NCI-H446 (cell line): Measurements from ENCODE around the gene ANAPC5.

ENCODE experiments used
- DNase-seq, 2 experiments: peaks; one replicate each; lab custom pipeline; 2025; lab: John Stamatoyannopoulos, UW

Gene ANAPC5

GRCh38 chr12:121365416-121366062, 13.3 kb upstream of the ANAPC5 start:
- DNase-seq, result no peak

GRCh38 chr12:121364683-121365121, 12.5 kb upstream of the ANAPC5 start:
- no peak for DNase-seq

GRCh38 chr12:121358073-121358472, 5.9 kb upstream of the ANAPC5 start:
- DNase-seq, result no peak

GRCh38 chr12:121357331-121357730, 5.1 kb upstream of the ANAPC5 start:
- no peak for DNase-seq

GRCh38 chr12:121356657-121357056, 4.4 kb upstream of the ANAPC5 start:
- no peak for DNase-seq

GRCh38 chr12:121355818-121356217, 3.6 kb upstream of the ANAPC5 start:
- DNase-seq, result no peak

- DNase-seq, result peak; percentile 78 to 84
Observed at GRCh38 chr12:121352682-121353018, 439 bp upstream of the ANAPC5 start.

GRCh38 chr12:121346747-121347146, 5.5 kb downstream of the ANAPC5 start:
- DNase-seq, result no peak

- no peak for DNase-seq
Observed at GRCh38 chr12:121345151-121345815, 6.9 kb downstream of the ANAPC5 start.

GRCh38 chr12:121344506-121344905, 7.7 kb downstream of the ANAPC5 start:
- DNase-seq, result no peak

- DNase-seq, result no peak
Observed at GRCh38 chr12:121337416-121337815, 14.8 kb downstream of the ANAPC5 start.

- peak; percentile 24 to 71 for DNase-seq
Observed at GRCh38 chr12:121334513-121335343, 17.5 kb downstream of the ANAPC5 start.

- no peak for DNase-seq
Observed at GRCh38 chr12:121333747-121334146, 18.5 kb downstream of the ANAPC5 start.

- no peak for DNase-seq
Observed at GRCh38 chr12:121331248-121331647, 21.0 kb downstream of the ANAPC5 start.

- DNase-seq, result no peak
Observed at GRCh38 chr12:121330692-121331091, 21.5 kb downstream of the ANAPC5 start.

GRCh38 chr12:121330195-121330594, 22.0 kb downstream of the ANAPC5 start:
- DNase-seq, result no peak

- DNase-seq, result no peak
Observed at GRCh38 chr12:121328620-121329019, 23.6 kb downstream of the ANAPC5 start.

- peak in 1 of 2 experiments; percentile 5 for DNase-seq
Observed at GRCh38 chr12:121326996-121327674, 25.1 kb downstream of the ANAPC5 start.

- DNase-seq, result no peak
Observed at GRCh38 chr12:121325922-121326396, 26.3 kb downstream of the ANAPC5 start.

GRCh38 chr12:121323908-121324307, 28.3 kb downstream of the ANAPC5 start:
- no peak for DNase-seq

- no peak for DNase-seq
Observed at GRCh38 chr12:121318121-121318520, 34.1 kb downstream of the ANAPC5 start.

GRCh38 chr12:121314431-121314830, 37.8 kb downstream of the ANAPC5 start:
- DNase-seq, result no peak
